ENCODE results near the gene CSTF1. TPM values are rescaled to one million over a fixed set of nuclear protein-coding genes. Genes with fewer than 3 reads are reported as not detected.

CSTF1 gene
- total RNA-seq, 1 experiment from 2014 or later: 44.5 TPM

GRCh38 chr20:56371977-56372376 lies 20.5 kb upstream of the CSTF1 start:
- intact Hi-C loops (cut with micrococcal nuclease): no loop called here
- Histone ChIP-seq H3K4me1 (ENCODE audit: control insufficient read depth in 1 of 2, insufficient read depth in 2 of 2, low read length in 2 of 2) (no peaks in the 10 kb centered on the region), H3K36me3 (ENCODE audit: control insufficient read depth in 1 of 2, insufficient read depth in 2 of 2, low read length in 2 of 2) (peaks cover 48 to 57% of the 10 kb centered on the region in 2 experiments), H3K79me2 (ENCODE audit: insufficient read depth, low read length) (peaks cover 66% of the 10 kb centered on the region), H3K9ac (ENCODE audit: low read length) (no peak overlapping the region), H3K27me3 (ENCODE audit: insufficient read depth, low read length) (no peaks in the 10 kb centered on the region), H3K27ac (ENCODE audit: low read depth, low read length) (no peak overlapping the region), H3K9me2 (ENCODE audit: insufficient read depth) (no peaks in the 10 kb centered on the region), H3K9me3 (ENCODE audit: control insufficient read depth in 1 of 2, insufficient read depth in 1 of 2, low read depth in 1 of 2, low read length in 2 of 2) (no peaks in the 10 kb centered on the region), H2AFZ (ENCODE audit: low read depth, low read length, poor library complexity, severe bottlenecking) (no peak overlapping the region), H3K4me2 (ENCODE audit: low read length) (no peak overlapping the region), H3K4me3 (replicated peaks in 1 of 2; ENCODE audit: low read depth in 1 of 2, low read length in 2 of 2) (no peak overlapping the region), H4K20me1 (ENCODE audit: insufficient read depth) (no peaks in the 10 kb centered on the region)
- CTCF ChIA-PET: no interaction called here
- POLR2A ChIA-PET: no interaction called here
- no TSS peak for BruUV-seq (replicated peaks)
- TF ChIP-seq TCF7L2 (IDR thresholded peaks at IDR 0.05; ENCODE audit: borderline replicate concordance, extremely low read depth, insufficient read depth, insufficient read length) (no peak), ZBTB33 (IDR thresholded peaks at IDR 0.05; ENCODE audit: extremely low read depth, insufficient replicate concordance, low read length) (no peak), ZFX (IDR thresholded peaks at IDR 0.05) (no peak), ZNF274 (IDR thresholded peaks at IDR 0.05; ENCODE audit: low read depth, low read length) (no peak), ELF1 (IDR thresholded peaks at IDR 0.05; ENCODE audit: borderline replicate concordance, low read depth) (no peak), SRF (IDR thresholded peaks at IDR 0.05; ENCODE audit: low read depth) (no peak), FOSL1 (IDR thresholded peaks at IDR 0.05; ENCODE audit: low read depth) (no peak), CEBPB (IDR thresholded peaks at IDR 0.05; ENCODE audit: low read depth) (no peak), SIN3A (IDR thresholded peaks at IDR 0.05; ENCODE audit: low read depth) (no peak)
- TF ChIP-seq, protein P1, sequence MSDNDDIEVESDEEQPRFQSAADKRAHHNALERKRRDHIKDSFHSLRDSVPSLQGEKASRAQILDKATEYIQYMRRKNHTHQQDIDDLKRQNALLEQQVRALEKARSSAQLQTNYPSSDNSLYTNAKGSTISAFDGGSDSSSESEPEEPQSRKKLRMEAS (IDR thresholded peaks at IDR 0.05): no peak
- RAD21 ChIA-PET (ENCODE audit: low non-redundant PET in 1 of 2, low total read pairs in 2 of 2, uncharacterized antibody in 2 of 2, unreplicated experiment in 2 of 2): no interaction called here
- DNase-seq (ENCODE audit: low read depth, low spot score): no peak
- no peak for ATAC-seq
